ENCODE measurements around the gene GP1BA.
A peak's percentile ranks its signal among the peaks of the same experiment; 100 is the strongest.

GP1BA gene

GRCh38 chr17:4968486-4969046 lies 36.5 kb downstream of the GP1BA start:
- no peak overlapping the region for H2AFZ ChIP-seq (ENCODE audit: low read length, unreplicated experiment)
- peak overlapping the region; percentile 89 for H3K4me3 ChIP-seq (ENCODE audit: low read depth, low read length)
- peaks cover 17% of the 10 kb centered on the region for H3K36me3 ChIP-seq (ENCODE audit: insufficient read depth, low read length)
- peaks cover 22% of the 10 kb centered on the region for H3K4me1 ChIP-seq (ENCODE audit: control insufficient read depth, insufficient read depth, low read length, unreplicated experiment)
- H3K27ac ChIP-seq (ENCODE audit: low read depth, low read length), result peak overlapping the region; percentile 97
- peaks cover 31% of the 10 kb centered on the region for H3K79me2 ChIP-seq (ENCODE audit: control insufficient read depth, insufficient read depth, low read length, unreplicated experiment)
- H3K27me3 ChIP-seq (ENCODE audit: insufficient read depth, low read length), result no peaks in the 10 kb centered on the region

- Histone ChIP-seq H3K36me3 (ENCODE audit: insufficient read depth, low read length) (peaks cover 17% of the 10 kb centered on the region), H3K4me1 (ENCODE audit: control insufficient read depth, insufficient read depth, low read length, unreplicated experiment) (peaks cover 22% of the 10 kb centered on the region), H3K27ac (ENCODE audit: low read depth, low read length) (peak overlapping the region; percentile 97), H2AFZ (ENCODE audit: low read length, unreplicated experiment) (no peak overlapping the region), H3K79me2 (ENCODE audit: control insufficient read depth, insufficient read depth, low read length, unreplicated experiment) (peaks cover 31% of the 10 kb centered on the region), H3K27me3 (ENCODE audit: insufficient read depth, low read length) (no peaks in the 10 kb centered on the region), H3K4me3 (ENCODE audit: low read depth, low read length) (peak overlapping the region; percentile 89)
Measured at GRCh38 chr17:4969047-4969550, 37.0 kb downstream of the GP1BA start.

GRCh38 chr17:4969551-4970173 lies 37.6 kb downstream of the GP1BA start:
- Histone ChIP-seq H3K79me2 (ENCODE audit: control insufficient read depth, insufficient read depth, low read length, unreplicated experiment) (peaks cover 31% of the 10 kb centered on the region), H3K27me3 (ENCODE audit: insufficient read depth, low read length) (no peaks in the 10 kb centered on the region), H3K27ac (ENCODE audit: low read depth, low read length) (peak overlapping the region; percentile 97), H2AFZ (ENCODE audit: low read length, unreplicated experiment) (no peak overlapping the region), H3K36me3 (ENCODE audit: insufficient read depth, low read length) (peaks cover 17% of the 10 kb centered on the region), H3K4me1 (ENCODE audit: control insufficient read depth, insufficient read depth, low read length, unreplicated experiment) (peaks cover 22% of the 10 kb centered on the region), H3K4me3 (ENCODE audit: low read depth, low read length) (peak overlapping the region; percentile 89)

- peak overlapping the region; percentile 89; the same call in 1 of the 2 replicates for H3K4me3 ChIP-seq (ENCODE audit: low read depth, low read length)
- no peak overlapping the region for H2AFZ ChIP-seq (ENCODE audit: low read length, unreplicated experiment)
- H3K79me2 ChIP-seq (ENCODE audit: control insufficient read depth, insufficient read depth, low read length, unreplicated experiment), result peaks cover 28% of the 10 kb centered on the region
- H3K36me3 ChIP-seq (ENCODE audit: insufficient read depth, low read length), result peaks cover 15% of the 10 kb centered on the region
- H3K4me1 ChIP-seq (ENCODE audit: control insufficient read depth, insufficient read depth, low read length, unreplicated experiment), result peaks cover 22% of the 10 kb centered on the region
- H3K27me3 ChIP-seq (ENCODE audit: insufficient read depth, low read length), result no peaks in the 10 kb centered on the region
- H3K27ac ChIP-seq (ENCODE audit: low read depth, low read length), result peak overlapping the region; percentile 97
Measured at GRCh38 chr17:4970273-4970672, 38.2 kb downstream of the GP1BA start.

- H3K4me1 ChIP-seq (ENCODE audit: control insufficient read depth, insufficient read depth, low read length, unreplicated experiment), result peaks cover 19% of the 10 kb centered on the region
- H3K4me3 ChIP-seq (ENCODE audit: low read depth, low read length), result no peak overlapping the region
- peaks cover 16% of the 10 kb centered on the region for H3K79me2 ChIP-seq (ENCODE audit: control insufficient read depth, insufficient read depth, low read length, unreplicated experiment)
- H3K36me3 ChIP-seq (ENCODE audit: insufficient read depth, low read length), result peaks cover 13% of the 10 kb centered on the region; the same call in 1 of the 2 replicates
- no peaks in the 10 kb centered on the region for H3K27me3 ChIP-seq (ENCODE audit: insufficient read depth, low read length)
- H2AFZ ChIP-seq (ENCODE audit: low read length, unreplicated experiment), result no peak overlapping the region
- H3K27ac ChIP-seq (ENCODE audit: low read depth, low read length), result no peak overlapping the region
Measured at GRCh38 chr17:4971826-4972225, 39.7 kb downstream of the GP1BA start.

- Histone ChIP-seq H3K79me2 (ENCODE audit: control insufficient read depth, insufficient read depth, low read length, unreplicated experiment) (peaks cover 16% of the 10 kb centered on the region), H3K36me3 (ENCODE audit: insufficient read depth, low read length) (peaks cover 13% of the 10 kb centered on the region; the same call in 1 of the 2 replicates), H3K27ac (ENCODE audit: low read depth, low read length) (no peak overlapping the region)
Measured at GRCh38 chr17:4972322-4972721, 40.2 kb downstream of the GP1BA start.

GRCh38 chr17:4972752-4973151 lies 40.7 kb downstream of the GP1BA start:
- no peak overlapping the region for H2AFZ ChIP-seq (ENCODE audit: low read length, unreplicated experiment)
- peaks cover 19% of the 10 kb centered on the region for H3K4me1 ChIP-seq (ENCODE audit: control insufficient read depth, insufficient read depth, low read length, unreplicated experiment)
- peaks cover 16% of the 10 kb centered on the region for H3K79me2 ChIP-seq (ENCODE audit: control insufficient read depth, insufficient read depth, low read length, unreplicated experiment)
- H3K27ac ChIP-seq (ENCODE audit: low read depth, low read length), result no peak overlapping the region
- no peaks in the 10 kb centered on the region for H3K27me3 ChIP-seq (ENCODE audit: insufficient read depth, low read length)
- H3K36me3 ChIP-seq (ENCODE audit: insufficient read depth, low read length), result peaks cover 13% of the 10 kb centered on the region; the same call in 1 of the 2 replicates
- H3K4me3 ChIP-seq (ENCODE audit: low read depth, low read length), result no peak overlapping the region

More at GRCh38 chr17:4972322-4972721, 40.2 kb downstream of the GP1BA start:
- H3K4me3 ChIP-seq (ENCODE audit: low read depth, low read length), result no peak overlapping the region
- H3K4me1 ChIP-seq (ENCODE audit: control insufficient read depth, insufficient read depth, low read length, unreplicated experiment), result peaks cover 19% of the 10 kb centered on the region
- no peaks in the 10 kb centered on the region for H3K27me3 ChIP-seq (ENCODE audit: insufficient read depth, low read length)
- no peak overlapping the region for H2AFZ ChIP-seq (ENCODE audit: low read length, unreplicated experiment)

GRCh38 chr17:4973256-4974114 lies 41.4 kb downstream of the GP1BA start:
- peaks cover 19% of the 10 kb centered on the region for H3K4me1 ChIP-seq (ENCODE audit: control insufficient read depth, insufficient read depth, low read length, unreplicated experiment)
- H3K27ac ChIP-seq (ENCODE audit: low read depth, low read length), result no peak overlapping the region
- H2AFZ ChIP-seq (ENCODE audit: low read length, unreplicated experiment), result no peak overlapping the region
- H3K79me2 ChIP-seq (ENCODE audit: control insufficient read depth, insufficient read depth, low read length, unreplicated experiment), result peaks cover 11% of the 10 kb centered on the region
- peaks cover 13% of the 10 kb centered on the region; the same call in 1 of the 2 replicates for H3K36me3 ChIP-seq (ENCODE audit: insufficient read depth, low read length)
- no peak overlapping the region for H3K4me3 ChIP-seq (ENCODE audit: low read depth, low read length)
- no peaks in the 10 kb centered on the region for H3K27me3 ChIP-seq (ENCODE audit: insufficient read depth, low read length)

- peaks cover 13% of the 10 kb centered on the region; the same call in 1 of the 2 replicates for H3K36me3 ChIP-seq (ENCODE audit: insufficient read depth, low read length)
- H3K4me1 ChIP-seq (ENCODE audit: control insufficient read depth, insufficient read depth, low read length, unreplicated experiment), result peaks cover 19% of the 10 kb centered on the region
- H3K27ac ChIP-seq (ENCODE audit: low read depth, low read length), result no peak overlapping the region
- no peak overlapping the region for H2AFZ ChIP-seq (ENCODE audit: low read length, unreplicated experiment)
- H3K27me3 ChIP-seq (ENCODE audit: insufficient read depth, low read length), result no peaks in the 10 kb centered on the region
- H3K79me2 ChIP-seq (ENCODE audit: control insufficient read depth, insufficient read depth, low read length, unreplicated experiment), result peaks cover 7% of the 10 kb centered on the region
- no peak overlapping the region for H3K4me3 ChIP-seq (ENCODE audit: low read depth, low read length)
Measured at GRCh38 chr17:4974115-4974670, 42.1 kb downstream of the GP1BA start.

GRCh38 chr17:4978726-4979125 lies 46.6 kb downstream of the GP1BA start:
- Histone ChIP-seq H3K27me3 (ENCODE audit: insufficient read depth, low read length) (no peaks in the 10 kb centered on the region), H3K27ac (ENCODE audit: low read depth, low read length) (no peak overlapping the region), H3K79me2 (ENCODE audit: control insufficient read depth, insufficient read depth, low read length, unreplicated experiment) (no peaks in the 10 kb centered on the region), H3K4me3 (ENCODE audit: low read depth, low read length) (no peak overlapping the region), H2AFZ (ENCODE audit: low read length, unreplicated experiment) (no peak overlapping the region), H3K4me1 (ENCODE audit: control insufficient read depth, insufficient read depth, low read length, unreplicated experiment) (peaks cover 13% of the 10 kb centered on the region), H3K36me3 (ENCODE audit: insufficient read depth, low read length) (no peaks in the 10 kb centered on the region; the same call in 1 of the 2 replicates)

Data from ACC112 (cell line).